HG03378 (cell line): ENCODE results near the gene MRPL44.

Experiments
- ATAC-seq: cut with Tn5 transposase; IDR thresholded peaks from one replicate; pipeline ENCODE4 v1.9.1; 2021; ENCODE audit warnings: mild to moderate bottlenecking, moderate library complexity; ENCODE audit not compliant: unreplicated experiment

MRPL44 gene

GRCh38 chr2:223969856-223970255 lies 12.6 kb downstream of the MRPL44 start:
- ATAC-seq = no peak

GRCh38 chr2:223970343-223971128 lies 13.3 kb downstream of the MRPL44 start:
- peak; percentile 88 for ATAC-seq

- ATAC-seq = no peak
These were observed 14.5 kb downstream of the MRPL44 start for GRCh38 chr2:223971731-223972130.

GRCh38 chr2:223972656-223973102 lies 15.4 kb downstream of the MRPL44 start:
- ATAC-seq = no peak

GRCh38 chr2:223973606-223974005 lies 16.3 kb downstream of the MRPL44 start:
- ATAC-seq = no peak

- no peak for ATAC-seq
These were observed 19.5 kb downstream of the MRPL44 start for GRCh38 chr2:223976635-223977226.

GRCh38 chr2:223978451-223978850 lies 21.2 kb downstream of the MRPL44 start:
- ATAC-seq = no peak

GRCh38 chr2:223979730-223980396 lies 22.6 kb downstream of the MRPL44 start:
- ATAC-seq = no peak

GRCh38 chr2:223980397-223980735 lies 23.1 kb downstream of the MRPL44 start:
- ATAC-seq = no peak

- no peak for ATAC-seq
These were observed 23.5 kb downstream of the MRPL44 start for GRCh38 chr2:223980803-223981202.

- ATAC-seq = no peak
These were observed 24.0 kb downstream of the MRPL44 start for GRCh38 chr2:223981241-223981640.

GRCh38 chr2:223989206-223989855 lies 32.1 kb downstream of the MRPL44 start:
- no peak for ATAC-seq

- no peak for ATAC-seq
These were observed 32.6 kb downstream of the MRPL44 start for GRCh38 chr2:223989856-223990232.

GRCh38 chr2:223991611-223992010 lies 34.3 kb downstream of the MRPL44 start:
- ATAC-seq = no peak

GRCh38 chr2:223993634-223994232 lies 36.5 kb downstream of the MRPL44 start:
- ATAC-seq = peak; percentile 85

- ATAC-seq = no peak
These were observed 37.4 kb downstream of the MRPL44 start for GRCh38 chr2:223994562-223995162.

GRCh38 chr2:223995569-223995968 lies 38.3 kb downstream of the MRPL44 start:
- ATAC-seq = no peak

- no peak for ATAC-seq
These were observed 39.1 kb downstream of the MRPL44 start for GRCh38 chr2:223996391-223996790.

- no peak for ATAC-seq
These were observed 40.7 kb downstream of the MRPL44 start for GRCh38 chr2:223997938-223998337.

GRCh38 chr2:223998948-223999347 lies 41.7 kb downstream of the MRPL44 start:
- no peak for ATAC-seq

- no peak for ATAC-seq
These were observed 42.6 kb downstream of the MRPL44 start for GRCh38 chr2:223999862-224000261.
